HL-60 (cell line): ENCODE results near the gene TUBGCP6.

Experiments
- POLR2AphosphoS5 ChIP-seq: IDR thresholded peaks from 2 replicates; pipeline ENCODE4 v1.6.1; 2012; ENCODE audit warnings: low read depth
- TF ChIP-seq, protein P1 (sequence below): IDR thresholded peaks from one replicate; pipeline ENCODE4 v1.5.1; 2011; ENCODE audit warnings: low read length, control low read depth, inconsistent platforms; ENCODE audit not compliant: insufficient read depth
- TF ChIP-seq, protein P2 (sequence below): IDR thresholded peaks from 2 replicates; pipeline ENCODE4 v1.6.1; 2012; ENCODE audit warnings: low read depth; ENCODE audit not compliant: insufficient replicate concordance

DNA sequence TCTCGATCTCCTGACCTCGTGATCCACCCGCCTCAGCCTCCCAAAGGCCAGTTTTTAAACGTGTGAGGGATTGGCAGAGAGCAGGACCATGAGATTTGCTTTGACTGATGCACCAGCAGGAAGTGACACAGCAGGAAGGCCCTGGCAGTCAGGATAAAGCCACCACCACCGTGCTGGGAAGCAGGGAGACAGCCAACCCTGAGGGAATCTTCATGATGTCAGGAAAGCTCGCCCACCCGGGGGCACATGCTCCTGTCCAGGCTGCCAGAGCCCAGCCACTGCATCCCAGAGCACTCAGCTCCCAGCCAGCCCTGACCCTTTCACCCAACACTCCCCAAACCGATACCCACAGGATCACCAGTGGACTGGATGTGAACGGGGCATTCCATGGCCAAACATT is 6.1 kb downstream of the TUBGCP6 start:
- TF ChIP-seq POLR2AphosphoS5, result no peak
- TF ChIP-seq, protein P1, sequence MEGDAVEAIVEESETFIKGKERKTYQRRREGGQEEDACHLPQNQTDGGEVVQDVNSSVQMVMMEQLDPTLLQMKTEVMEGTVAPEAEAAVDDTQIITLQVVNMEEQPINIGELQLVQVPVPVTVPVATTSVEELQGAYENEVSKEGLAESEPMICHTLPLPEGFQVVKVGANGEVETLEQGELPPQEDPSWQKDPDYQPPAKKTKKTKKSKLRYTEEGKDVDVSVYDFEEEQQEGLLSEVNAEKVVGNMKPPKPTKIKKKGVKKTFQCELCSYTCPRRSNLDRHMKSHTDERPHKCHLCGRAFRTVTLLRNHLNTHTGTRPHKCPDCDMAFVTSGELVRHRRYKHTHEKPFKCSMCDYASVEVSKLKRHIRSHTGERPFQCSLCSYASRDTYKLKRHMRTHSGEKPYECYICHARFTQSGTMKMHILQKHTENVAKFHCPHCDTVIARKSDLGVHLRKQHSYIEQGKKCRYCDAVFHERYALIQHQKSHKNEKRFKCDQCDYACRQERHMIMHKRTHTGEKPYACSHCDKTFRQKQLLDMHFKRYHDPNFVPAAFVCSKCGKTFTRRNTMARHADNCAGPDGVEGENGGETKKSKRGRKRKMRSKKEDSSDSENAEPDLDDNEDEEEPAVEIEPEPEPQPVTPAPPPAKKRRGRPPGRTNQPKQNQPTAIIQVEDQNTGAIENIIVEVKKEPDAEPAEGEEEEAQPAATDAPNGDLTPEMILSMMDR, result no peak
- TF ChIP-seq, protein P2, sequence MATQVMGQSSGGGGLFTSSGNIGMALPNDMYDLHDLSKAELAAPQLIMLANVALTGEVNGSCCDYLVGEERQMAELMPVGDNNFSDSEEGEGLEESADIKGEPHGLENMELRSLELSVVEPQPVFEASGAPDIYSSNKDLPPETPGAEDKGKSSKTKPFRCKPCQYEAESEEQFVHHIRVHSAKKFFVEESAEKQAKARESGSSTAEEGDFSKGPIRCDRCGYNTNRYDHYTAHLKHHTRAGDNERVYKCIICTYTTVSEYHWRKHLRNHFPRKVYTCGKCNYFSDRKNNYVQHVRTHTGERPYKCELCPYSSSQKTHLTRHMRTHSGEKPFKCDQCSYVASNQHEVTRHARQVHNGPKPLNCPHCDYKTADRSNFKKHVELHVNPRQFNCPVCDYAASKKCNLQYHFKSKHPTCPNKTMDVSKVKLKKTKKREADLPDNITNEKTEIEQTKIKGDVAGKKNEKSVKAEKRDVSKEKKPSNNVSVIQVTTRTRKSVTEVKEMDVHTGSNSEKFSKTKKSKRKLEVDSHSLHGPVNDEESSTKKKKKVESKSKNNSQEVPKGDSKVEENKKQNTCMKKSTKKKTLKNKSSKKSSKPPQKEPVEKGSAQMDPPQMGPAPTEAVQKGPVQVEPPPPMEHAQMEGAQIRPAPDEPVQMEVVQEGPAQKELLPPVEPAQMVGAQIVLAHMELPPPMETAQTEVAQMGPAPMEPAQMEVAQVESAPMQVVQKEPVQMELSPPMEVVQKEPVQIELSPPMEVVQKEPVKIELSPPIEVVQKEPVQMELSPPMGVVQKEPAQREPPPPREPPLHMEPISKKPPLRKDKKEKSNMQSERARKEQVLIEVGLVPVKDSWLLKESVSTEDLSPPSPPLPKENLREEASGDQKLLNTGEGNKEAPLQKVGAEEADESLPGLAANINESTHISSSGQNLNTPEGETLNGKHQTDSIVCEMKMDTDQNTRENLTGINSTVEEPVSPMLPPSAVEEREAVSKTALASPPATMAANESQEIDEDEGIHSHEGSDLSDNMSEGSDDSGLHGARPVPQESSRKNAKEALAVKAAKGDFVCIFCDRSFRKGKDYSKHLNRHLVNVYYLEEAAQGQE, result no peak
